Stimulated activated CD8-positive, alpha-beta memory T cell treated with anti-CD3 and anti-CD28 coated beads, Interleukin-12 subunit alpha, Interleukin-12 subunit beta, amount 100 ng/mL, for 4 hours (primary cell): ENCODE measurements around the gene U2AF2.

Experiments used
- DNase-seq: peaks from one replicate; pipeline ENCODE4 v3.0.0-alpha.2; 2020; ENCODE audit warnings: low read depth

The U2AF2 gene

GRCh38 chr19:55675661-55676354, 21.0 kb downstream of the U2AF2 start:
- DNase-seq = no peak

- no peak for DNase-seq
Observed at GRCh38 chr19:55676383-55676782, 21.5 kb downstream of the U2AF2 start.

GRCh38 chr19:55676889-55677505, 22.2 kb downstream of the U2AF2 start:
- DNase-seq = no peak

GRCh38 chr19:55677572-55678028, 22.8 kb downstream of the U2AF2 start:
- no peak for DNase-seq

- no peak for DNase-seq
Observed at GRCh38 chr19:55678121-55678671, 23.4 kb downstream of the U2AF2 start.

- DNase-seq = no peak
Observed at GRCh38 chr19:55679343-55680257, 24.8 kb downstream of the U2AF2 start.

- no peak for DNase-seq
Observed at GRCh38 chr19:55680339-55681130, 25.7 kb downstream of the U2AF2 start.

- DNase-seq = no peak
Observed at GRCh38 chr19:55681131-55682092, 26.6 kb downstream of the U2AF2 start.

GRCh38 chr19:55683449-55684261, 28.8 kb downstream of the U2AF2 start:
- DNase-seq = no peak

- DNase-seq = no peak
Observed at GRCh38 chr19:55684946-55685681, 30.3 kb downstream of the U2AF2 start.

GRCh38 chr19:55685776-55686175, 30.9 kb downstream of the U2AF2 start:
- DNase-seq = no peak

- DNase-seq = no peak
Observed at GRCh38 chr19:55686311-55687050, 31.6 kb downstream of the U2AF2 start.

GRCh38 chr19:55687281-55688201, 32.7 kb downstream of the U2AF2 start:
- no peak for DNase-seq

GRCh38 chr19:55688422-55689218, 33.8 kb downstream of the U2AF2 start:
- no peak for DNase-seq

- DNase-seq = no peak
Observed at GRCh38 chr19:55689411-55690108, 34.7 kb downstream of the U2AF2 start.
